ENCODE results near the gene PCBP3. TPM values are rescaled to one million over a fixed set of nuclear protein-coding genes. Genes with fewer than 3 reads are reported as not detected.

Gene PCBP3
- total and polyA plus RNA-seq, 2 of the 8 experiments (the other 6 are each of a cell fraction or from before 2014, with no cell fraction given) = 3.5 to 6.3 TPM

DNA sequence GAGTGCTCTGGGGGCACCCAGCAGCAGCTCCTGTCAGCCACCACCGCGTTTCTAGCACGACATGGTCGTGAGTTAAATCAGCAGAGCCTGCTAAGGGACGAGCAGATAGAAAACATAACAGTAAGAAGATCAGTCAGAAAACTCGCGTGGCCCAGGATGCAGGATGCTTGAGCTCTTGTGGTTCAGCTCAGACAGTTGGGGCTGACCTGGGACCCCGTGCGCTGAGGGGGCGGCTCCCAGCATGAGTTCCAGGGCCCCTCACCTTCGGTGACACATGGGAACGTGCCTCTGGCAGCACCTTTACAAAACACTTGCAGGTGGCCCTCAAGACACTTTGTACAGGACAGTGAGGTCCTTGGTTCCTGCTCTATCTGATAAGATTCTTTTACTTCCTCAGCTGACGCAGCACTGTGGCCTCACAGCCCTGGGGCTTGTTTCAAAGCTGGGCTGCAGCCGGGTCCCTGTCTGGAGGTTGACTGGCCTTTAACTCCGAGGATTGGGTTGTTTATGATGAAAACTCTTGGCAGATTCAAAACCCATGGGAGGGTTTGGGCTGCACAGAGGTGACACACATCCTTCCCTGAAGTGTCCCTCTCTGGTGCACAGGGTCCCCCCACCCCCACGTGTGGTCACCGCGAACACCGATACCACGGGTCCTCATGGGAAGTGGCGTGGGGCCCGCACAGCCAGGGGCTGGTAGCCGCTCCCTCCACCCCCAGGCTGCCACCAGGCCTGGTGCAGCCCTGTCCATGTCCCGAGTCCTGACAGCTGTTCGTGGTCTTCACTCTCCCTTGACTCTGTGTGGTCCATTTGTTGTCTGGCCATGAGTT is 272.7 kb downstream of the PCBP3 start (continued):
- TF ChIP-seq CBX5 (IDR thresholded peaks at IDR 0.05; ENCODE audit: low read depth, low read length) (no peak), TAF7 (optimal IDR thresholded peaks at IDR 0.05; ENCODE audit: borderline replicate concordance, low read depth, low read length) (no peak), HDAC6 (IDR thresholded peaks at IDR 0.05; ENCODE audit: low read depth, low read length) (no peak), ZNF274 (IDR thresholded peaks at IDR 0.05; ENCODE audit: borderline replicate concordance, extremely low read depth, low read length) (no peak), GTF2F1 (IDR thresholded peaks at IDR 0.05; ENCODE audit: borderline replicate concordance, low read depth, low read length) (no peak), TAF1 (IDR thresholded peaks at IDR 0.05; ENCODE audit: low read depth, low read length) (no peak), CHD1 (IDR thresholded peaks at IDR 0.05; ENCODE audit: low read depth, low read length) (no peak), SIRT6 (IDR thresholded peaks at IDR 0.05; ENCODE audit: low read length) (no peak), CTBP2 (IDR thresholded peaks at IDR 0.05; ENCODE audit: borderline replicate concordance, insufficient read depth, insufficient read length, low read length) (no peak)
